H1 (cell line): ENCODE measurements around the gene CERCAM. TPM values are rescaled to one million over a fixed set of nuclear protein-coding genes. Genes with fewer than 3 reads are reported as not detected.
A peak's percentile ranks its signal among the peaks of the same experiment; 100 is the strongest.

ENCODE experiments used
- CTCF ChIA-PET: fragments of 300-600 bp; sonication (Branson Sonifier 250); formaldehyde crosslinking; loops from one replicate; lab custom pipeline; 2021; ENCODE audit not compliant: partially characterized antibody; lab: Charles Lee
- POLR2A ChIA-PET: fragments of 300-600 bp; sonication (Branson Sonifier 250); formaldehyde crosslinking; loops from one replicate; lab custom pipeline; 2021; ENCODE audit warnings: inconsistent platforms; ENCODE audit not compliant: partially characterized antibody; lab: Charles Lee
- DNase-seq, 2 experiments: peaks; one replicate each; pipeline versions ENCODE4 v3.0.0 to v3.0.0-alpha.2; 2010 to 2022; ENCODE audit warnings: low spot score in 2 of 2, low read depth in 1 of 2, mixed read lengths in 1 of 2
- FAIRE-seq: peaks from 2 replicates; lab custom pipeline; 2011; peaks lifted over from hg19 to GRCh38; lab: Jason Lieb, UNC
- H2AFZ ChIP-seq: 2 replicates; pipeline ENCODE4 v1.8.1; 2012; ENCODE audit warnings: low read length, inconsistent platforms
- H2AK5ac ChIP-seq: 2 replicates; pipeline ENCODE4 v1.6.1; 2013; ENCODE audit warnings: low read depth, low read length
- H2BK120ac ChIP-seq: replicated peaks from 2 replicates; pipeline ENCODE3; 2013; ENCODE audit warnings: low read depth, low read length, inconsistent platforms
- H2BK12ac ChIP-seq: 2 replicates; pipeline ENCODE4 v1.6.1; 2013; ENCODE audit warnings: low read depth, low read length
- H2BK15ac ChIP-seq: 2 replicates; pipeline ENCODE4 v1.6.1; 2013; ENCODE audit warnings: low read length
- H2BK20ac ChIP-seq: 2 replicates; pipeline ENCODE4 v1.6.1; 2013; ENCODE audit warnings: low read length
- H2BK5ac ChIP-seq: 2 replicates; pipeline ENCODE4 v1.6.1; 2013; ENCODE audit warnings: low read depth, low read length
- H3K14ac ChIP-seq: 2 replicates; pipeline ENCODE4 v1.6.1; 2013; ENCODE audit warnings: inconsistent platforms; ENCODE audit not compliant: insufficient read length
- H3K18ac ChIP-seq: 2 replicates; pipeline ENCODE4 v1.6.1; 2013; ENCODE audit warnings: low read length; ENCODE audit errors: extremely low read depth
- H3K23ac ChIP-seq: 2 replicates; pipeline ENCODE4 v1.6.1; 2013; ENCODE audit warnings: inconsistent platforms; ENCODE audit not compliant: insufficient read length
- H3K23me2 ChIP-seq: 2 replicates; pipeline ENCODE4 v1.6.1; 2013; ENCODE audit warnings: low read depth, low read length
- H3K27ac ChIP-seq: 2 replicates; pipeline ENCODE4 v1.6.1; 2011; ENCODE audit warnings: low read depth, low read length, inconsistent platforms
- H3K27me3 ChIP-seq, 4 experiments: replicated peaks in 1 of 4; 1 replicate in 1 of 4; 2 replicates in 3 of 4; pipeline versions ENCODE4 v1.6.1 to v1.8.1; 2011 to 2013; ENCODE audit warnings: low read length in 3 of 4, mild to moderate bottlenecking in 3 of 4, inconsistent platforms in 2 of 4, mixed read lengths in 2 of 4, moderate library complexity in 1 of 4; ENCODE audit not compliant: control insufficient read depth in 3 of 4, insufficient read depth in 3 of 4; ENCODE audit errors: extremely low read depth in 1 of 4
- H3K36me3 ChIP-seq, 4 experiments: 2 replicates each; pipeline versions ENCODE4 v1.6.1 to v1.8.1; 2011 to 2013; ENCODE audit warnings: mild to moderate bottlenecking in 4 of 4, low read length in 3 of 4, moderate library complexity in 2 of 4, control low read depth in 1 of 4, inconsistent platforms in 1 of 4; ENCODE audit not compliant: insufficient read depth in 4 of 4, control insufficient read depth in 2 of 4
- H3K4ac ChIP-seq: replicated peaks from 2 replicates; pipeline ENCODE3; 2013; ENCODE audit warnings: low read length, low read depth, mixed read lengths, inconsistent platforms; ENCODE audit not compliant: insufficient read length
- H3K4me1 ChIP-seq, 4 experiments: replicated peaks in 1 of 4; 1 replicate in 1 of 4; 2 replicates in 3 of 4; pipeline versions ENCODE4 v1.6.1 to v1.8.1; 2011 to 2013; ENCODE audit warnings: low read length in 3 of 4, inconsistent platforms in 2 of 4, mixed read lengths in 1 of 4; ENCODE audit not compliant: insufficient read depth in 4 of 4, control insufficient read depth in 3 of 4
- H3K4me2 ChIP-seq, 2 experiments: 2 replicates each; pipeline versions ENCODE4 v1.6.1 to v1.8.1; 2011 to 2013; ENCODE audit warnings: low read depth in 2 of 2, low read length in 2 of 2, control low read depth in 1 of 2, inconsistent platforms in 1 of 2, mild to moderate bottlenecking in 1 of 2; ENCODE audit not compliant: insufficient read depth in 1 of 2
- H3K4me3 ChIP-seq, 4 experiments: fragments of 200-600, 300-600 bp in 1 of 4; sonication (generic), shearing (Covaris generic), sonication (Bioruptor Twin) in 1 of 4; 2 replicates each; pipeline versions ENCODE4 v1.5.1 to v1.8.1; 2011 to 2016; ENCODE audit warnings: low read length in 4 of 4, low read depth in 3 of 4, control low read depth in 2 of 4, inconsistent platforms in 2 of 4, mild to moderate bottlenecking in 2 of 4, mixed read lengths in 1 of 4, moderate library complexity in 1 of 4; ENCODE audit not compliant: insufficient read depth in 2 of 4; ENCODE audit errors: extremely low read depth in 1 of 4
- H3K56ac ChIP-seq: replicated peaks from 2 replicates; pipeline ENCODE3; 2013; ENCODE audit warnings: low read depth, mild to moderate bottlenecking, mixed read lengths, low read length, inconsistent platforms; ENCODE audit not compliant: insufficient read length
- H3K79me1 ChIP-seq: 2 replicates; pipeline ENCODE4 v1.6.1; 2013; ENCODE audit warnings: low read depth, low read length, control low read depth
- H3K79me2 ChIP-seq, 2 experiments: 2 replicates each; pipeline versions ENCODE4 v1.6.1 to v1.8.1; 2012 to 2013; ENCODE audit warnings: low read length in 2 of 2, mild to moderate bottlenecking in 2 of 2, inconsistent platforms in 1 of 2; ENCODE audit not compliant: insufficient read depth in 2 of 2, control insufficient read depth in 1 of 2
- H3K9ac ChIP-seq, 4 experiments: replicated peaks in 1 of 4; 1 replicate in 1 of 4; 2 replicates in 3 of 4; pipeline versions ENCODE4 v1.6.1 to v1.8.1; 2011 to 2013; ENCODE audit warnings: low read depth in 3 of 4, low read length in 3 of 4, control low read depth in 2 of 4, mild to moderate bottlenecking in 2 of 4, moderate library complexity in 2 of 4, inconsistent platforms in 1 of 4; ENCODE audit errors: extremely low read depth in 1 of 4
- H3K9me3 ChIP-seq, 2 experiments: 2 replicates each; pipeline versions ENCODE4 v1.6.1 to v1.8.1; 2012 to 2013; ENCODE audit warnings: mild to moderate bottlenecking in 2 of 2, moderate library complexity in 2 of 2, control low read depth in 1 of 2, inconsistent platforms in 1 of 2, low read depth in 1 of 2, low read length in 1 of 2, mixed read lengths in 1 of 2; ENCODE audit not compliant: insufficient read depth in 2 of 2
- H4K20me1 ChIP-seq, 2 experiments: replicated peaks in 1 of 2; 2 replicates each; pipeline versions ENCODE3 to v1.8.1; 2011 to 2013; ENCODE audit warnings: inconsistent platforms in 2 of 2, low read length in 2 of 2, mild to moderate bottlenecking in 1 of 2; ENCODE audit not compliant: insufficient read depth in 2 of 2, control insufficient read depth in 1 of 2
- H4K5ac ChIP-seq: 2 replicates; pipeline ENCODE4 v1.6.1; 2013; ENCODE audit warnings: low read length, low read depth, mixed read lengths, inconsistent platforms; ENCODE audit not compliant: insufficient read length
- H4K8ac ChIP-seq: 2 replicates; pipeline ENCODE4 v1.8.0; 2013; ENCODE audit warnings: mild to moderate bottlenecking, moderate library complexity, low read length, inconsistent platforms; ENCODE audit not compliant: insufficient read depth; ENCODE audit errors: extremely low read depth
- H4K91ac ChIP-seq: replicated peaks from 2 replicates; pipeline ENCODE3; 2013; ENCODE audit warnings: low read length, mixed read lengths, inconsistent platforms; ENCODE audit not compliant: insufficient read length
- CTBP2 ChIP-seq: IDR thresholded peaks from 2 replicates; pipeline ENCODE4 v1.7.0; 2011; ENCODE audit warnings: borderline replicate concordance, mild to moderate bottlenecking, moderate library complexity, mixed read lengths, low read length; ENCODE audit not compliant: insufficient read depth, insufficient read length
- CTCF ChIP-seq, 3 experiments: IDR thresholded peaks; 1 replicate in 2 of 3; 2 replicates in 1 of 3; pipeline versions ENCODE4 v1.5.1 to v1.6.1; 2011; ENCODE audit warnings: low read length in 3 of 3, mild to moderate bottlenecking in 3 of 3, inconsistent platforms in 2 of 3, low read depth in 1 of 3, moderate library complexity in 1 of 3; ENCODE audit not compliant: insufficient read depth in 1 of 3; ENCODE audit errors: control extremely low read depth in 1 of 3
- EGR1 ChIP-seq: IDR thresholded peaks from 2 replicates; pipeline ENCODE4 v1.6.1; 2011; ENCODE audit warnings: low read depth, low read length, borderline replicate concordance
- GABPA ChIP-seq: IDR thresholded peaks from 2 replicates; pipeline ENCODE4 v1.6.1; 2011; ENCODE audit warnings: mild to moderate bottlenecking, low read length, moderate library complexity, borderline replicate concordance; ENCODE audit not compliant: insufficient read depth
- SUZ12 ChIP-seq: fragments of 200-600 bp; sonication (generic); IDR thresholded peaks from 2 replicates; pipeline ENCODE4 v1.6.1; 2012; ENCODE audit warnings: mild to moderate bottlenecking, inconsistent platforms, low read length, moderate library complexity, mixed read lengths
- TBP ChIP-seq: IDR thresholded peaks from 2 replicates; pipeline ENCODE4 v1.6.1; 2011; ENCODE audit warnings: low read depth, low read length, improper control_type of control experiment
- TCF12 ChIP-seq: IDR thresholded peaks from 2 replicates; pipeline ENCODE4 v1.6.1; 2011; ENCODE audit warnings: low read depth, mild to moderate bottlenecking, low read length
- TEAD4 ChIP-seq: IDR thresholded peaks from 2 replicates; pipeline ENCODE4 v1.6.1; 2012; ENCODE audit warnings: low read depth, low read length, inconsistent platforms, mixed read lengths
- YY1 ChIP-seq: IDR thresholded peaks from 2 replicates; pipeline ENCODE4 v1.6.1; 2011; ENCODE audit warnings: low read depth, mild to moderate bottlenecking, low read length
- WGBS, 2 experiments: shearing (Covaris generic) in 1 of 2; methylation state at CpG; one replicate each; pipeline versions ENCODE4 v1.1.6 to v1.1.7; 2013 to 2015; ENCODE audit warnings: low lambda C conversion rate in 2 of 2, mixed read lengths in 2 of 2, inconsistent platforms in 1 of 2, low coverage in 1 of 2, missing lambda C conversion rate in 1 of 2; ENCODE audit not compliant: insufficient replicate concordance in 2 of 2, insufficient coverage in 1 of 2, insufficient read length in 1 of 2; ENCODE audit errors: extremely low coverage in 1 of 2, missing lambda C conversion rate in 1 of 2; 5-methylcytosine and 5-hydroxymethylcytosine counted together
- polyA plus RNA-seq, 7 experiments: library from polyadenylated mRNA; depleted of rRNA in 3 of 7; stranded (reverse) in 5 of 7; unstranded in 2 of 7; fragments of >200 nt in 5 of 7; fragments of 200-250 nt in 2 of 7; gene quantifications; 1 replicate in 5 of 7; 2 replicates in 1 of 7; 4 replicates in 1 of 7; pipeline versions ENCODE4 v1.2.1 to v1.2.3, GENCODE V29; 2011 to 2013; ENCODE audit warnings: missing spikeins in 2 of 7, mixed read lengths in 2 of 7
- total RNA-seq: library from RNA; stranded (reverse); fragmentation: NEBNext Ultra II Directional; extraction: Animal tissue kit (Norgen Biotek cat#: 25700); gene quantifications from 2 replicates; pipeline ENCODE4 v1.2.1, GENCODE V29; 2021

Gene CERCAM
- total and polyA plus RNA-seq, 2 of the 8 experiments (the other 6 are each of a cell fraction or from before 2014, with no cell fraction given), result 3.1 to 5.2 TPM

- H3K18ac ChIP-seq, result no peak overlapping the region
- POLR2A ChIA-PET, result interaction anchor here (0.9 to 3.3 kb wide), 8 partner anchors 18 to 81 kb away, joined by 3 to 24 read pairs (median 5); no protein-coding TSS in a partner anchor
- no peak overlapping the region for H2BK20ac ChIP-seq
- peak overlapping the region in 1 of 4 experiments; percentile 31; a peak in 1 of 8 replicates for H3K4me3 ChIP-seq
- no peak overlapping the region for H3K27ac ChIP-seq
- DNase-seq (peak; percentile 87 to 100), FAIRE-seq (peak; percentile 52)
- H3K9ac ChIP-seq, result no peak overlapping the region
- H3K79me2 ChIP-seq, result no peaks in the 10 kb centered on the region
- no peak overlapping the region for H3K23ac ChIP-seq
- no peak overlapping the region for H2BK120ac ChIP-seq
- no peak overlapping the region for H2AK5ac ChIP-seq
- H4K5ac ChIP-seq, result no peak overlapping the region
- H3K23me2 ChIP-seq, result no peaks in the 10 kb centered on the region
- CTCF ChIA-PET, result interaction anchor here (0.6 to 15.7 kb wide), 35 partner anchors 8 to 283 kb away, joined by 3 to 544 read pairs (median 5); partner anchors contain the start of genes CERCAM and URM1
- no peak overlapping the region for H2BK12ac ChIP-seq
- no peak overlapping the region for H2BK5ac ChIP-seq
- WGBS, 2 experiments, result 32% methylated on average over 13 of the region's 13 CpGs; no CpG with 5 or more reads in 1 of the 2 experiments
- peak overlapping the region in 1 of 2 experiments; percentile 58; a peak in 2 of 4 replicates for H3K4me2 ChIP-seq
- peaks cover 38 to 67% (median 57%) of the 10 kb centered on the region in 4 experiments for H3K27me3 ChIP-seq
- H3K36me3 ChIP-seq, result no peaks in the 10 kb centered on the region
- H4K91ac ChIP-seq, result no peak overlapping the region
- no peak overlapping the region for H3K56ac ChIP-seq
- H3K4me1 ChIP-seq, result peaks cover 13 to 37% (median 20%) of the 10 kb centered on the region in 4 experiments
- H3K79me1 ChIP-seq, result no peaks in the 10 kb centered on the region
- H2BK15ac ChIP-seq, result no peak overlapping the region
- H3K9me3 ChIP-seq, result peaks cover 0 to 3% of the 10 kb centered on the region in 2 experiments; a peak in 1 of 4 replicates
- no peak overlapping the region for H4K8ac ChIP-seq
- H3K4ac ChIP-seq, result no peak overlapping the region
- H4K20me1 ChIP-seq, result no peaks in the 10 kb centered on the region
- H3K14ac ChIP-seq, result no peak overlapping the region
- H2AFZ ChIP-seq, result no peak overlapping the region
- TF ChIP-seq GABPA (peak; percentile 71; the same call in 1 of the 2 replicates), SUZ12 (peak; percentile 7; the same call in 1 of the 2 replicates), CTCF (IDR thresholded peaks at IDR 0.05; ENCODE audit: control extremely low read depth in 1 of 3, insufficient read depth in 1 of 3, low read depth in 1 of 3, low read length in 3 of 3) (peak; percentile 96 to 99 (median 98)), TCF12 (peak; percentile 82; the same call in 1 of the 2 replicates), YY1 (peak; percentile 89; the same call in 1 of the 2 replicates), TBP (no peak), CTBP2 (no peak), EGR1 (peak; percentile 55; the same call in 1 of the 2 replicates), TEAD4 (0 out of 2 replicates have a peak, but pooled peaks have one; percentile 11)
These were observed 8.4 kb upstream of the CERCAM start for GRCh38 chr9:128412120-128412790.
